ENCODE results near the gene CCDC177. TPM values are rescaled to one million over a fixed set of nuclear protein-coding genes. Genes with fewer than 3 reads are reported as not detected.
A peak's percentile ranks its signal among the peaks of the same experiment; 100 is the strongest.

CCDC177 gene
- total RNA-seq = not detected

DNA sequence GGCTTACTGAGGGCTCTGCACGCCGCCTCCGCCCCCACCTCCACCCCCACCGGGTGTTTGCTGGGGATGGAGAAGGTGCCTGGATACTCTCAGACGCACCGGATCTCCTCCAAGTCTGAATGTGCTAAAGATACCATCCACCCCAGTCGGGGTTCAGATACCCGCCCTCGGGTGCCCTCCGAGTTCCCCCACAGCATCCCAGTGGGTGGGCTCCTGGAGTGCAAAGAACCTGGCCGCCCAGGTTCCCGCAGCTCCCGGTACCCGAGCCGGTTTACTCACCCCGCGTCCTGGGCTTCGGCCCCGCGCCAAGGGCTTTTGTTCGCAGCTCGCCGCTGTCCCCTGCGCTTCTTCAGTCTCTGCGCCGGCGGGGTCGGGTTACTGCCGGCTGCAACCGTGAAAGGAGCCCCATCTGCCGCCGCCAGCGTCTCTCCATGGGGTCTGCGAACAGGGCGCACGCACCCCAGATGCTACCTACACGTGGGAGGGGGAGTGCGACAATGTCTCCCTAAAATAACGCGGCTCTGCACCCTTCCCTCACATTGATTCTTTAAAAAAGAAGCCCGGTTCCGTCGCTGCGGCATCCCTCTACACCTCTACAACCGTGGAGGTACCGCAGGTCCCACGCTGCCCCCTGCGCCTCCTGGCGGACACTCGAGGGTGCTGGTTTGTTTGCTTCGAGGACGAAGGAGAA is at the start of gene CCDC177:
Gene CCDC177 (minus strand): TSS at position 609 of the 691 bp plus-strand sequence. CDS start 1,249 bp downstream, outside the sequence.
- peak; percentile 67 for DNase-seq (ENCODE audit: low spot score)

- DNase-seq (ENCODE audit: low spot score) = no peak
Measured at GRCh38 chr14:69624136-69624535, 49.5 kb upstream of the CCDC177 start.

- no peak for DNase-seq (ENCODE audit: low spot score)
Measured at GRCh38 chr14:69620981-69621380, 46.3 kb upstream of the CCDC177 start.

- no peak for DNase-seq (ENCODE audit: low spot score)
Measured at GRCh38 chr14:69620211-69620611, 45.5 kb upstream of the CCDC177 start.

DNA sequence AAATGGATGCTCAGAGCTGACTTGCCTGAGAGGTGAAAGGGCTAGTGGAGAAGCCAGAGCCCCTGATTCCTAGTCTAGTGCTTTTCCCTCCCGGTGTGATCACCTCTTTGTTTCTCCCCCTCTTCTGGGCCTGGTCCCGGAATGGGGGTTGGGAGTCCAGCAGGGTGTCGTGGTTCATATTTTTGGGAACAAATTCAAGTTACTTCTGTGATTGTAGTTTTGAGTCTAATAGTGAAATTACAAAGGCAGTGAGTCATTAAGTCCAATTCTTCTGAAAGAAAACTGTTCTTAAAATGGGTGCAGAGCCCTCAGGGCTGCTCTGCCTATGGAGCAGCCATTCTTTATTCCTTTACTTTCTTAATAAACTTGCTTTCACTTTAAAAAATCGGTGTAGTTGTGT is 44.3 kb upstream of the CCDC177 start:
- no peak for DNase-seq (ENCODE audit: low spot score)

GRCh38 chr14:69617796-69618195 is 43.1 kb upstream of the CCDC177 start:
- DNase-seq (ENCODE audit: low spot score) = no peak

DNA sequence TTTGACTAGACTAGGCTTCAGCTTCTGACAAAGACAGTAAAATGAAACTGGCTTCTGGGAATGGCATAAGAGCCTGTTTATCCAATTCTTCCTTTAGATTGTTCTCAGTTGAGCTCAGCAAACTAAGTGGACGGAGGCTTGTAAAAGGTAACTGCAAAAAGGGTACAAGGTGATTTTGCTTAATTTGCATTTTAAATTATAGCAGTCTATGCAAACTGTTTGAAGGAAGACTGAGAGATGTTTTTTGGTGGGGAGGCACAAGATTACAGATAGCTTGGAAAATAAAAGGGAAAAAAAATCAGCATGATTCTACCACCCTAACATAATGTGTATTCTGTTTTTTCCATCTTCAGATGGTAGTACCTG is 41.7 kb upstream of the CCDC177 start:
- no peak for DNase-seq (ENCODE audit: low spot score)

- peak; percentile 72 for DNase-seq (ENCODE audit: low spot score)
Measured at GRCh38 chr14:69615496-69616407, 41.1 kb upstream of the CCDC177 start.

DNA sequence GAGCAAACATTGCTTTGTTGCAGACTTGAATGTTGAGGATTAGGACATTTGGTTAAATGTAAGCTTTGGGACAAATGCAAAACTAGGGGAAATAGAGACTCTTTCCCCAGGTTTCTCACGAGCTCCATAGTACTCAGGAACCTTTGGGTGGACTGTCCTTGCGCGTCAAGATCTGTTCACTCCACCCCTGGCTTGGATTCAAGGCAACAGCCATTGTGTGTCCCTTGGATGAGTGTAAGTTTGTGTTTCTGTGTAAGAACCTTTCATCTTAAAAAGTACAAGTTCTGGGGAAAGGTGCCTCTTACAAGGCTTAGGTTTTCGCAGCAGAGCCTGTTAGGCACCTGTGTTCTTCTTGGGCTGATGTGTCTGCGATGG is 40.4 kb upstream of the CCDC177 start:
- no peak for DNase-seq (ENCODE audit: low spot score)

- no peak for DNase-seq (ENCODE audit: low spot score)
Measured at GRCh38 chr14:69614592-69614991, 39.9 kb upstream of the CCDC177 start.

DNA sequence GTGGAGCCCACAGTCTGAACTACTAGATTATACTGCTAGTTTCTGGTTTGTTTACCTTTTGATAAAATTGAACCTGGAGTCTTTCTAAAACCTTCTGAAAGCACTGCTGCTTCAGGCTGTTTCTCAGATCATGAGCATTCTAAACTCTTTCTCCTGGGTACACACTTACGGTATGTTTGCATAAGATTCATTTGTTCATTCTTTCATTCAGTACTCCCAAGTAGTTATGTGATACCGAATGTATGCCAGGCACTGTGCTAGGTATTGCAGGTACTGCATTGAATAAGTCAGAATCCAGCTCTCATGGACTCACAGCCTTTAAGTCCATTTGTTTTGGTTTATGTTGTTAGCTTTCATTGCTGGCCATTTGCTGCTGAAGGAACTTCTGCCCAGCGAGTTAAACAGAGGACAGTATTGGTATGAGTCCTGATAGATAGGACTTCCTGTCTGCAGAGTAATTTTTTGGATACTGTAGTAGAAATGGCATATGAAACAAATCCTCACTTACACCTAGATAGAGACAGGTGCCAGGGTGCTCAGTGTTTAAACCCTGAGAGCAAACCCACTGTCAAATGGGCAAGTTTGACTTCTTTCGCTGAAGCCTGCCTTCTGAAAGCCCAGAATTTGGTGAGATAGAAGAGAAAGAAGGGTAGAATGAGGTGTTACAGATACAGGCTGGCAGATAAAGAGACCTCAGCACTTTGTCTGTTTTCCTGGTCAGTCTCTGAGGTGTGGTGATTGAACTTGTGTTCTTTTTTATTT is 38.8 kb upstream of the CCDC177 start:
- DNase-seq (ENCODE audit: low spot score) = no peak

DNA sequence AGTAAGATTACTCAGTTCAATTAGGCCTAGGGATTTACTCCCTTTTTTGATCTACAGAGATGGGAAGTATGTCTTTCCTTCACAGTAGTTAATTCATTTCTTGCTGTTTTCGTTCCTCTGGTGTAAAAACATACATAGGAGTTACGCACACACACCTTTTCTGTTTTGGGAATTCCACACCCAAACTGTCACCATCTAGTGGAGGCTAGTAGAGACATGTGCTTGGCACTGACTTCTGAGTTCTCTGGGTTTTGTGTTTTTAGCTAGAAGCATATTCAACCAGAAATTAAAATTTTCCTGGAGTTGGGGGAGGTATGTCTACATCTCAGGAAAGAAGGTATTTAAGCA is 38.1 kb upstream of the CCDC177 start:
- DNase-seq (ENCODE audit: low spot score) = no peak

GRCh38 chr14:69612014-69612782 is 37.5 kb upstream of the CCDC177 start:
- no peak for DNase-seq (ENCODE audit: low spot score)

DNA sequence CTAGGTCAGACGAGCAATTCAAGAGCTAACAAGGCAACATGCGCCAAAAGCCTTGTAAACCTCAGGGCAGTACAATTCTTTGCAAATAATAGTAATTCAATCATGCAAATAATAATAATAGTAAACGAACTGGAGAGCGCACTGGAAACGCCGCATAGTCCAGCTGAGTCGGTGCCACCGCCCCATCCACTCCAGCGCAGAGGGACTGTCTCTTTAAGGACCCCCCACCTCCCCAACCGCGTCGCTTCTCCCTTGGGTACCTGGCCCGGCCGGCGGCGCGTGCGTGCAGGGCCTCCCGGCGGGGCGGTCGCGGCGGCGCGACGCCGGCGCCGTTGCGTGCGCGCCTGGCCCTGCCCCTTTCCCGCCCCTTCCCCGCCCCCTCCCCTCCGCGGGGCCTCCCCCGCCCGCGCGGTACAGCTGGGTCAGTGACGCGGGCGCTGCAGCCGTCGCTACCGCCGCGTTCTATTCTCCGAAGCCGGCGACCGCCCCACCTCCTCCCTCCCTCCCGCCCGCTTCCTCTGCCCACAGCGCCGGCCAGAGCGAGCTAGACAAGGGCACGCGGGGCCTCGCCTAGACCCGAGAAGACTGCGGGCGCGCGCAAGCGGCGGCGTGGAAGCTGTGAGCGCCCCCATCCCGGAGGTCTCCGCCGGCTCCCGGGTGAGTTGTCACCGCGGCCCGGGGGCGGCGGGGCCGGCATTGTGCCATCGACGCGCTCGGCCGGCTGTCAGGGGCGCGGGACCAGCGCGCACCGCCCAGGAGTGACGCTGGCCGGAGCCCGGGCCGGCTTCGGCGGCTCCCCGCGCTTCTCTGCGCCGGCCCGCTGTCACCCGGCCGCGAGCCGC is 36.7 kb upstream of the CCDC177 start, which contains the start of gene SUSD6:
Gene SUSD6 (plus strand): TSS at position 425 of the 842 bp plus-strand sequence. CDS start 46,997 bp downstream, outside the sequence.
- peak; percentile 90 for DNase-seq (ENCODE audit: low spot score)

DNA sequence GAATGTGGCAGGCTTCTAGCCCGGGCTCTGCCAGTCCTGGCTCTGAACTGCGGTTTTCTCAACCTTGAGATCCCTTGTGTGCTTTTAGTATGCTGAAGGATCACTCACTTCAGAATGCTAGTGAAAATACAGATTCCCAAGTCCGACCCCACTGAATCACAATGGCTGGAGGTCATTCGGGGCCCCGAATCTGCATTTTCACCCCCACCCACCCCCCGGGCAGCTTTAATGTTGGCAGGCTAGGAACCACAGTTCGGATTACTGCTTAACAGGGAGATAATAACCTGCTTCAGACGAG is 36.2 kb upstream of the CCDC177 start:
- DNase-seq (ENCODE audit: low spot score) = no peak

- no peak for DNase-seq (ENCODE audit: low spot score)
Measured at GRCh38 chr14:69610020-69610873, 35.6 kb upstream of the CCDC177 start.

DNA sequence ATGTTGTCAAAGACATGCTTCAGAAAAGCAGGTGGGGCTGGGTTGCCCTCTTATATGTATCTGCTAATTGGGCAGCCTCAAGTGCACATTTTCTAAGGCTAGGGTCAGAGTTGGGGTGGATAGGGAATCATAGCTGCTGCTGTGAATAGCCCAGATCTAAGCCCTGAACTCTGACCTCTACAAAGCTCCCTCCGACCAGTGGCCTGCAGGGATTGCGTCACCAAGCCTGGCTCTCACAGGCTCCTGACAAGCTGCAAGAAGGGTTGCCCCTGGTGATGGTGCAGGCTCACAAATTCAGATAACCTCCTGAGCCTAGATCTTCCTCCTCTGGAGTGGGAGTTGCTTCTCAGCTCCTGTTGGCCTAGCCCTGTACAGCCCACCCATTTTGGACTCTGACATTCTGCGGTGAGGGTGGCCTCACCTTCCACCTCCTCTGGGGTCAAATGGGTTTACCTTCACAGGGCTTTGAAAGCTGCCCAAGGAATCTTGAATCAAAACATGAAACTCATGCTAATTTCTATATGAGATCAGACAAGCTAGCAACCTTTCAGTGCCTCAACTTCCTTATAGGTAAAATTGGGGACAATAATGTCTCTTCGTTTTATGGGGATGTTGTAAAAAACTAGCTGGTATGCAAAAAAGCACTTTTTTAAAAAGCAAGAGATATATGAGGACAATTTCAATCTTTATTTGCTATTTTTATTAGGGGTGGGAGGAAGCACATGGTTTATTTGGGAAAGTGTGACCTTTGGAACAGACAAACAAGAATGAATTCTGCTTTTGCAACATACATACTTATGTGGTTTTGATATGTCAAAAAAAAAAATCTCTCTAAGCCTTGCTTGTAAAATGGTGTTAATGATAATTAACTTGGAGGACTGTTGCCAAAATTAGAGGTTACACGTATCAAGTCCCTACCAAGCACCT is 31.9 kb upstream of the CCDC177 start:
- DNase-seq (ENCODE audit: low spot score) = no peak

- DNase-seq (ENCODE audit: low spot score) = no peak
Measured at GRCh38 chr14:69605738-69606137, 31.1 kb upstream of the CCDC177 start.

Measured in ureter (tissue), 1 donor.